B cell (primary cell): Measurements from ENCODE around the gene NOX1. TPM values are rescaled to one million over a fixed set of nuclear protein-coding genes. Genes with fewer than 3 reads are reported as not detected.

Experiments used
- ATAC-seq: fragments of 200-7000 bp; cut with Tn5 transposase; one replicate; pipeline ENCODE4 v1.10.0; 2021; ENCODE audit warnings: low read depth, mild to moderate bottlenecking, moderate number of reproducible peaks, moderate library complexity
- CTCF ChIA-PET: fragments of 350-600 bp; sonication (Branson Sonifier 250); formaldehyde crosslinking; loops from one replicate; lab custom pipeline; 2021; ENCODE audit warnings: antibody characterized with exemption, inconsistent platforms; lab: Charles Lee
- POLR2A ChIA-PET: fragments of 350-600 bp; sonication (Branson Sonifier 250); formaldehyde crosslinking; loops from one replicate; lab custom pipeline; 2021; ENCODE audit warnings: antibody characterized with exemption; lab: Charles Lee
- DNase-seq: peaks from one replicate; pipeline ENCODE4 v3.0.0; 2013
- H2AFZ ChIP-seq: 2 replicates; pipeline ENCODE4 v1.6.1; 2012; ENCODE audit warnings: mild to moderate bottlenecking, low read depth, low read length; ENCODE audit not compliant: insufficient read depth, poor library complexity, severe bottlenecking
- H3K27ac ChIP-seq, 2 donors: 1 replicate in 1 of 2; 2 replicates in 1 of 2; pipeline ENCODE4 v1.5.1; 2012 to 2013; ENCODE audit warnings: low read length in 2 of 2, mild to moderate bottlenecking in 2 of 2, moderate library complexity in 1 of 2
- H3K27me3 ChIP-seq, 4 experiments: fragments of 200-600 bp in 1 of 4; sonication (generic) in 1 of 4; replicated peaks in 1 of 4; 1 replicate in 2 of 4; 2 replicates in 2 of 4; pipeline versions ENCODE4 v1.6.1 to v1.7.0; 2013 to 2016; ENCODE audit warnings: low read length in 3 of 4, mild to moderate bottlenecking in 2 of 4, mixed read lengths in 1 of 4, moderate library complexity in 1 of 4; ENCODE audit not compliant: insufficient read depth in 4 of 4, control insufficient read depth in 3 of 4; ENCODE audit errors: control extremely low read depth in 1 of 4
- H3K36me3 ChIP-seq, 2 experiments: replicated peaks in 1 of 2; 1 replicate in 1 of 2; 2 replicates in 1 of 2; pipeline versions ENCODE4 v1.6.1 to v1.7.1; 2013; ENCODE audit warnings: low read length in 1 of 2; ENCODE audit not compliant: insufficient read depth in 2 of 2, control insufficient read depth in 1 of 2; ENCODE audit errors: control extremely low read depth in 1 of 2, extremely low read depth in 1 of 2
- H3K4me1 ChIP-seq, 2 donors: fragments of 200-600 bp in 1 of 2; sonication (generic) in 1 of 2; 1 replicate in 1 of 2; 2 replicates in 1 of 2; pipeline versions ENCODE4 v1.5.1 to v1.6.1; 2013 to 2017; ENCODE audit warnings: low read length in 2 of 2; ENCODE audit not compliant: control insufficient read depth in 2 of 2, insufficient read depth in 2 of 2
- H3K4me2 ChIP-seq: replicated peaks from 2 replicates; pipeline ENCODE3; 2012; ENCODE audit warnings: mild to moderate bottlenecking, low read depth, low read length; ENCODE audit not compliant: poor library complexity, severe bottlenecking
- H3K4me3 ChIP-seq, 5 experiments: fragments of 200-600 bp in 1 of 5; sonication (generic) in 1 of 5; 1 replicate in 3 of 5; 2 replicates in 2 of 5; pipeline versions ENCODE4 v1.5.1 to v1.7.0; 2011 to 2016; ENCODE audit warnings: low read length in 4 of 5, mild to moderate bottlenecking in 4 of 5, low read depth in 2 of 5, control low read depth in 1 of 5, moderate library complexity in 1 of 5; ENCODE audit not compliant: insufficient read depth in 1 of 5; ENCODE audit errors: control extremely low read depth in 1 of 5, extremely low read depth in 1 of 5
- H3K79me2 ChIP-seq: fragments of 200-600 bp; sonication (generic); one replicate; pipeline ENCODE4 v1.6.0; 2016; ENCODE audit warnings: low read length; ENCODE audit not compliant: control insufficient read depth, insufficient read depth
- H3K9ac ChIP-seq: fragments of 200-600 bp; sonication (generic); 2 replicates; pipeline ENCODE4 v1.6.1; 2017; ENCODE audit warnings: mild to moderate bottlenecking, low read length, moderate library complexity
- H3K9me3 ChIP-seq, 3 donors: one replicate each; pipeline versions ENCODE4 v1.6.1 to v1.7.1; 2013; ENCODE audit warnings: low read length in 2 of 3; ENCODE audit not compliant: control insufficient read depth in 2 of 3, insufficient read depth in 1 of 3; ENCODE audit errors: control extremely low read depth in 1 of 3
- H4K20me1 ChIP-seq: 2 replicates; pipeline ENCODE4 v1.6.0; 2012; ENCODE audit warnings: mild to moderate bottlenecking, low read length; ENCODE audit not compliant: insufficient read depth, control insufficient read depth, poor library complexity, severe bottlenecking
- H3K27ac Mint-ChIP-seq: one replicate; pipeline ENCODE4 v1.8.0; 2021; ENCODE audit warnings: mixed read lengths
- H3K27me3 Mint-ChIP-seq: one replicate; pipeline ENCODE4 v1.8.0; 2021; ENCODE audit warnings: mixed read lengths
- H3K4me1 Mint-ChIP-seq: one replicate; pipeline ENCODE4 v1.8.0; 2021; ENCODE audit warnings: mixed read lengths
- H3K4me3 Mint-ChIP-seq: one replicate; pipeline ENCODE4 v1.8.0; 2021; ENCODE audit warnings: mixed read lengths
- H3K9me3 Mint-ChIP-seq: one replicate; pipeline ENCODE4 v1.8.0; 2022; ENCODE audit warnings: mixed read lengths; ENCODE audit not compliant: insufficient read depth
- CTCF ChIP-seq: fragments of 200-600 bp; IDR thresholded peaks from one replicate; pipeline ENCODE4 v1.8.0; 2022; ENCODE audit warnings: antibody characterized with exemption, mild to moderate bottlenecking
- EZH2 ChIP-seq: IDR thresholded peaks from 2 replicates; pipeline ENCODE4 v1.6.1; 2012; ENCODE audit warnings: borderline replicate concordance, low read depth, mild to moderate bottlenecking, moderate library complexity, low read length; ENCODE audit not compliant: insufficient read depth, poor library complexity, severe bottlenecking
- WGBS: methylation state at CpG from one replicate; pipeline ENCODE4 v1.1.5; 2013; ENCODE audit warnings: missing lambda C conversion rate; ENCODE audit not compliant: insufficient coverage; 5-methylcytosine and 5-hydroxymethylcytosine counted together
- intact Hi-C: fragments of 100-400 bp; cut with micrococcal nuclease; formaldehyde crosslinking; loops from one replicate; pipeline ENCODE4 v1.10.0; 2022
- polyA minus RNA-seq: library from RNA; depleted of rRNA, polyadenylated mRNA; stranded (reverse); fragments of >200 nt; gene quantifications from 2 replicates; pipeline ENCODE4 v1.2.3, GENCODE V29; 2012
- polyA plus RNA-seq: library from polyadenylated mRNA; depleted of rRNA; stranded (reverse); fragments of >200 nt; gene quantifications from 2 replicates; pipeline ENCODE4 v1.2.3, GENCODE V29; 2012
- total RNA-seq, 2 donors: library from RNA; stranded (reverse); fragments of 120-200 nt in 1 of 2; gene quantifications; 1 replicate in 1 of 2; 2 replicates in 1 of 2; pipeline versions ENCODE4 v1.2.3 to v1.2.4, GENCODE V29; 2013 to 2022

The NOX1 gene
- total RNA-seq (not detected in 2 replicates), polyA plus RNA-seq (0.13 TPM in 1 of 2 replicates, not detected in the other), polyA minus RNA-seq (not detected in 2 replicates)
- 0.05 TPM for total RNA-seq (2013)

GRCh38 chrX:100874325-100874724 is at the start of gene NOX1:
TSS of gene NOX1 (minus strand) at chrX:100874359. CDS start at chrX:100874139, 220 bp downstream.
- intact Hi-C loops: no loop called here
- Mint-ChIP-seq H3K9me3 (no peaks in the 10 kb centered on the region), H3K4me3 (no peak within 1 kb of the TSS), H3K4me1 (no peaks in the 10 kb centered on the region), H3K27me3 (no peaks in the 10 kb centered on the region), H3K27ac (no peak within 1 kb of the TSS)
- H3K9ac ChIP-seq: no peak within 1 kb of the TSS
- DNase-seq: no peak
- H3K36me3 ChIP-seq: no peaks in the 10 kb centered on the region
- no peak within 1 kb of the TSS for H3K4me2 ChIP-seq
- H3K27ac ChIP-seq: no peak within 1 kb of the TSS
- no peaks in the 10 kb centered on the region for H3K27me3 ChIP-seq
- ATAC-seq: no peak
- H3K9me3 ChIP-seq: no peaks in the 10 kb centered on the region
- no peak within 1 kb of the TSS for H2AFZ ChIP-seq
- no peak within 1 kb of the TSS for H3K4me3 ChIP-seq
- POLR2A ChIA-PET: no interaction called here
- no peaks in the 10 kb centered on the region for H3K79me2 ChIP-seq
- no peak for TF ChIP-seq CTCF
- no peak for TF ChIP-seq EZH2
- 80% methylated on average over 2 of the region's 2 CpGs for whole genome bisulfite sequencing
- H3K4me1 ChIP-seq: no peaks in the 10 kb centered on the region
- CTCF ChIA-PET: no interaction called here
- H4K20me1 ChIP-seq: no peaks in the 10 kb centered on the region

GRCh38 chrX:100915562-100915961 is 41.4 kb upstream of the NOX1 start:
- intact Hi-C loops: no loop called here
- ATAC-seq: no peak
- no peak overlapping the region for H3K27ac Mint-ChIP-seq

More at GRCh38 chrX:100915562-100915961, 41.4 kb upstream of the NOX1 start:
- Mint-ChIP-seq H3K27me3 (no peaks in the 10 kb centered on the region), H3K4me3 (no peak overlapping the region), H3K4me1 (peaks cover 18% of the 10 kb centered on the region), H3K9me3 (no peaks in the 10 kb centered on the region)
- no peaks in the 10 kb centered on the region for H3K79me2 ChIP-seq
- H3K9ac ChIP-seq: no peak overlapping the region
- no peak overlapping the region for H3K27ac ChIP-seq
- H4K20me1 ChIP-seq: no peaks in the 10 kb centered on the region
- no CpG with 5 or more reads among the region's 2 CpGs for WGBS
- ChIA-PET CTCF (no interaction called here), POLR2A (no interaction called here)
- no peaks in the 10 kb centered on the region for H3K27me3 ChIP-seq
- TF ChIP-seq CTCF (no peak), EZH2 (no peak)
- H3K4me3 ChIP-seq: no peak overlapping the region
- no peak overlapping the region for H3K4me2 ChIP-seq
- no peak for DNase-seq
- no peaks in the 10 kb centered on the region for H3K36me3 ChIP-seq
- H3K9me3 ChIP-seq: no peaks in the 10 kb centered on the region
- H3K4me1 ChIP-seq: no peaks in the 10 kb centered on the region
- no peak overlapping the region for H2AFZ ChIP-seq
